SK-N-SH treated with all-trans-retinoic acid at 6 μM for 48 hours (cell line): ENCODE results near the gene ANKS6.
"Not testable (repeated sequence)": the region's sequence is repeated elsewhere in the genome, so short reads cannot be mapped to it uniquely, and the experiment has no call there.

ENCODE experiments used
- ATAC-seq: fragments of 200-7000 bp; cut with Tn5 transposase; 3 replicates; pipeline ENCODE4 v1.9.1; 2020; ENCODE audit warnings: mild to moderate bottlenecking, moderate library complexity
- ARNTL ChIP-seq: fragments of 450-650 bp; formaldehyde crosslinking; IDR thresholded peaks from 2 replicates; pipeline ENCODE4 v1.5.0; 2020; ENCODE audit warnings: low read depth, mild to moderate bottlenecking, moderate library complexity, borderline replicate concordance
- CREB5 ChIP-seq: fragments of 250-450 bp; sonication (Bioruptor Pico); IDR thresholded peaks from 2 replicates; pipeline ENCODE4 v1.5.1; 2020; ENCODE audit warnings: low read depth, mild to moderate bottlenecking, moderate library complexity
- ESRRG ChIP-seq: fragments of 250-450 bp; sonication (Bioruptor Pico); IDR thresholded peaks from 2 replicates; pipeline ENCODE4 v1.6.1; 2021; ENCODE audit warnings: mild to moderate bottlenecking
- ISL1 ChIP-seq: fragments of 250-450 bp; sonication (Bioruptor Pico); IDR thresholded peaks from 2 replicates; pipeline ENCODE4 v2.1.2; 2022; ENCODE audit warnings: mild to moderate bottlenecking, moderate library complexity
- OSR1 ChIP-seq: fragments of 250-450 bp; sonication (Bioruptor Pico); IDR thresholded peaks from 2 replicates; pipeline ENCODE4 v1.8.0; 2022; ENCODE audit warnings: moderate library complexity, mild to moderate bottlenecking, inconsistent platforms
- PATZ1 ChIP-seq: fragments of 250-450 bp; sonication (Bioruptor Pico); IDR thresholded peaks from 2 replicates; pipeline ENCODE4 v1.8.0; 2020; ENCODE audit warnings: mild to moderate bottlenecking, moderate library complexity, borderline replicate concordance
- POU6F1 ChIP-seq: fragments of 250-450 bp; sonication (Bioruptor Pico); IDR thresholded peaks from 2 replicates; pipeline ENCODE4 v1.8.0; 2021; ENCODE audit warnings: low read depth, mild to moderate bottlenecking, moderate library complexity, borderline replicate concordance
- RARB ChIP-seq: fragments of 250-450 bp; sonication (Bioruptor Pico); IDR thresholded peaks from 2 replicates; pipeline ENCODE4 v1.8.0; 2021; ENCODE audit warnings: mild to moderate bottlenecking, moderate library complexity
- SNAI2 ChIP-seq: fragments of 250-450 bp; sonication (Bioruptor Pico); IDR thresholded peaks from 2 replicates; pipeline ENCODE4 v1.5.0; 2020; ENCODE audit warnings: mild to moderate bottlenecking, moderate library complexity
- TCF4 ChIP-seq: fragments of 250-450 bp; sonication (Bioruptor Pico); IDR thresholded peaks from 2 replicates; pipeline ENCODE4 v1.8.0; 2021; ENCODE audit warnings: mild to moderate bottlenecking, moderate library complexity, borderline replicate concordance
- TOX ChIP-seq: fragments of 250-450 bp; sonication (Bioruptor Pico); IDR thresholded peaks from 2 replicates; pipeline ENCODE4 v1.8.0; 2021; ENCODE audit warnings: mild to moderate bottlenecking, moderate library complexity, borderline replicate concordance
- TSHZ2 ChIP-seq: fragments of 250-450 bp; sonication (Bioruptor Pico); IDR thresholded peaks from 2 replicates; pipeline ENCODE4 v1.5.0; 2020; ENCODE audit warnings: mild to moderate bottlenecking, moderate library complexity
- ZC3H10 ChIP-seq: fragments of 250-450 bp; sonication (Bioruptor Pico); IDR thresholded peaks from 2 replicates; pipeline ENCODE4 v1.5.1; 2021; ENCODE audit warnings: mild to moderate bottlenecking, moderate library complexity
- ZNF565 ChIP-seq: fragments of 450-650 bp; formaldehyde crosslinking; conservative IDR thresholded peaks from 2 replicates; pipeline ENCODE4 v1.5.0; 2020; ENCODE audit warnings: low read depth, mild to moderate bottlenecking, moderate library complexity

Gene ANKS6

GRCh38 chr9:98686961-98687855, 109.1 kb downstream of the ANKS6 start:
- no peak for ATAC-seq
- TF ChIP-seq CREB5 (CRISPR knock-in tag), result no peak
- no peak for TF ChIP-seq ESRRG (CRISPR knock-in tag)
- TF ChIP-seq POU6F1 (CRISPR knock-in tag), result no peak
- no peak for TF ChIP-seq ARNTL
- no peak for TF ChIP-seq TSHZ2
- no peak for TF ChIP-seq TCF4
- TF ChIP-seq ZNF565, result no peak
- TF ChIP-seq PATZ1 (CRISPR knock-in tag), result no peak
- no peak for TF ChIP-seq OSR1 (CRISPR knock-in tag)
- TF ChIP-seq ZC3H10, result no peak
- TF ChIP-seq ISL1 (CRISPR knock-in tag), result no peak
- no peak for TF ChIP-seq TOX (CRISPR knock-in tag)
- TF ChIP-seq RARB (CRISPR knock-in tag), result no peak
- no peak for TF ChIP-seq SNAI2 (CRISPR knock-in tag)

GRCh38 chr9:98684816-98685215, 111.5 kb downstream of the ANKS6 start:
- ATAC-seq, result not testable (repeated sequence)
